Ishikawa (cell line): Measurements from ENCODE around the gene EYS.

Experiments used
- CEBPB ChIP-seq: IDR thresholded peaks from 2 replicates; pipeline ENCODE4 v1.6.1; 2012
- CREB1 ChIP-seq: IDR thresholded peaks from 2 replicates; pipeline ENCODE4 v1.6.1; 2012; ENCODE audit warnings: low read depth
- EGR1 ChIP-seq: IDR thresholded peaks from 2 replicates; pipeline ENCODE4 v1.6.1; 2012
- EP300 ChIP-seq: IDR thresholded peaks from 2 replicates; pipeline ENCODE4 v1.6.1; 2012; ENCODE audit warnings: borderline replicate concordance
- FOXM1 ChIP-seq: IDR thresholded peaks from 2 replicates; pipeline ENCODE4 v1.6.1; 2012; ENCODE audit warnings: low read depth, borderline replicate concordance
- NFIC ChIP-seq: IDR thresholded peaks from 2 replicates; pipeline ENCODE4 v1.6.1; 2012
- RAD21 ChIP-seq: IDR thresholded peaks from 2 replicates; pipeline ENCODE4 v1.6.1; 2012; ENCODE audit warnings: low read depth
- TAF1 ChIP-seq: IDR thresholded peaks from 2 replicates; pipeline ENCODE4 v1.6.1; 2012; ENCODE audit warnings: low read depth, mild to moderate bottlenecking
- TCF12 ChIP-seq: IDR thresholded peaks from 2 replicates; pipeline ENCODE4 v1.6.1; 2012; ENCODE audit warnings: low read depth
- YY1 ChIP-seq: IDR thresholded peaks from 2 replicates; pipeline ENCODE4 v1.6.1; 2012; ENCODE audit warnings: low read depth
- TF ChIP-seq, protein P1 (sequence below): IDR thresholded peaks from 2 replicates; pipeline ENCODE4 v1.6.1; 2012; ENCODE audit warnings: low read depth, mild to moderate bottlenecking
- TF ChIP-seq, protein P2 (sequence below): IDR thresholded peaks from 2 replicates; pipeline ENCODE4 v1.6.1; 2012
- TF ChIP-seq, protein P3 (sequence below): IDR thresholded peaks from 2 replicates; pipeline ENCODE4 v1.6.1; 2012

DNA sequence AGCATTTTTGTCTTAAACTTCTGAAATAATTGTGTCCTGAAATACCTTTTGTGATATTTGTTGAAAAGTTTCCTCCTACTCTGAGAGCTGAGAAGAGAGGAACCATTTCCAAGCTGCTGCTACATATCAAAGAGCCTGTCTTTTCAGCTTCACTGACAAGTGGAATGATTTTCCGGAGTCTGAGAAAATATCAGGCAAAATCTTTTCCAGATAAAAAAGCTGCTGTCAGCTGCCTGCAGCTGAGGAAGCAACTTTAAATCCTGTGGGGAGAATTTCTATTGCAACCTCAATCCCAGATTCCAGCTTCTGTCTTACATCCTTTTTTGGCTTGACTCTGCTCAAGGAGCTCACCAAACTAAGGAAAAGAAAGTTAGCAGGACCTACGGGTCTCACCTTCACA is 1167.1 kb downstream of the EYS start:
- no peak for TF ChIP-seq TAF1
- TF ChIP-seq NFIC: no peak
- no peak for TF ChIP-seq RAD21
- no peak for TF ChIP-seq FOXM1
- TF ChIP-seq EP300: no peak
- no peak for TF ChIP-seq YY1
- TF ChIP-seq, protein P1, sequence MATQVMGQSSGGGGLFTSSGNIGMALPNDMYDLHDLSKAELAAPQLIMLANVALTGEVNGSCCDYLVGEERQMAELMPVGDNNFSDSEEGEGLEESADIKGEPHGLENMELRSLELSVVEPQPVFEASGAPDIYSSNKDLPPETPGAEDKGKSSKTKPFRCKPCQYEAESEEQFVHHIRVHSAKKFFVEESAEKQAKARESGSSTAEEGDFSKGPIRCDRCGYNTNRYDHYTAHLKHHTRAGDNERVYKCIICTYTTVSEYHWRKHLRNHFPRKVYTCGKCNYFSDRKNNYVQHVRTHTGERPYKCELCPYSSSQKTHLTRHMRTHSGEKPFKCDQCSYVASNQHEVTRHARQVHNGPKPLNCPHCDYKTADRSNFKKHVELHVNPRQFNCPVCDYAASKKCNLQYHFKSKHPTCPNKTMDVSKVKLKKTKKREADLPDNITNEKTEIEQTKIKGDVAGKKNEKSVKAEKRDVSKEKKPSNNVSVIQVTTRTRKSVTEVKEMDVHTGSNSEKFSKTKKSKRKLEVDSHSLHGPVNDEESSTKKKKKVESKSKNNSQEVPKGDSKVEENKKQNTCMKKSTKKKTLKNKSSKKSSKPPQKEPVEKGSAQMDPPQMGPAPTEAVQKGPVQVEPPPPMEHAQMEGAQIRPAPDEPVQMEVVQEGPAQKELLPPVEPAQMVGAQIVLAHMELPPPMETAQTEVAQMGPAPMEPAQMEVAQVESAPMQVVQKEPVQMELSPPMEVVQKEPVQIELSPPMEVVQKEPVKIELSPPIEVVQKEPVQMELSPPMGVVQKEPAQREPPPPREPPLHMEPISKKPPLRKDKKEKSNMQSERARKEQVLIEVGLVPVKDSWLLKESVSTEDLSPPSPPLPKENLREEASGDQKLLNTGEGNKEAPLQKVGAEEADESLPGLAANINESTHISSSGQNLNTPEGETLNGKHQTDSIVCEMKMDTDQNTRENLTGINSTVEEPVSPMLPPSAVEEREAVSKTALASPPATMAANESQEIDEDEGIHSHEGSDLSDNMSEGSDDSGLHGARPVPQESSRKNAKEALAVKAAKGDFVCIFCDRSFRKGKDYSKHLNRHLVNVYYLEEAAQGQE: no peak
- TF ChIP-seq, protein P2, sequence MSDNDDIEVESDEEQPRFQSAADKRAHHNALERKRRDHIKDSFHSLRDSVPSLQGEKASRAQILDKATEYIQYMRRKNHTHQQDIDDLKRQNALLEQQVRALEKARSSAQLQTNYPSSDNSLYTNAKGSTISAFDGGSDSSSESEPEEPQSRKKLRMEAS: no peak
- no peak for TF ChIP-seq CEBPB
- TF ChIP-seq, protein P3, sequence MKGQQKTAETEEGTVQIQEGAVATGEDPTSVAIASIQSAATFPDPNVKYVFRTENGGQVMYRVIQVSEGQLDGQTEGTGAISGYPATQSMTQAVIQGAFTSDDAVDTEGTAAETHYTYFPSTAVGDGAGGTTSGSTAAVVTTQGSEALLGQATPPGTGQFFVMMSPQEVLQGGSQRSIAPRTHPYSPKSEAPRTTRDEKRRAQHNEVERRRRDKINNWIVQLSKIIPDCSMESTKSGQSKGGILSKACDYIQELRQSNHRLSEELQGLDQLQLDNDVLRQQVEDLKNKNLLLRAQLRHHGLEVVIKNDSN: no peak
- no peak for TF ChIP-seq CREB1
- TF ChIP-seq TCF12: no peak
- TF ChIP-seq EGR1: no peak
